GM21423 (cell line): ENCODE results near the gene PTGER1.

Experiments
- ATAC-seq: cut with Tn5 transposase; IDR thresholded peaks from one replicate; pipeline ENCODE4 v1.9.1; 2021; ENCODE audit warnings: mild to moderate bottlenecking, moderate library complexity; ENCODE audit not compliant: unreplicated experiment

The PTGER1 gene

GRCh38 chr19:14443632-14444216 lies 31.4 kb downstream of the PTGER1 start:
- no peak for ATAC-seq

GRCh38 chr19:14442891-14443631 lies 32.1 kb downstream of the PTGER1 start:
- ATAC-seq = no peak

- no peak for ATAC-seq
These were observed 33.9 kb downstream of the PTGER1 start for GRCh38 chr19:14441041-14441938.

- ATAC-seq = peak; percentile 83
These were observed 35.1 kb downstream of the PTGER1 start for GRCh38 chr19:14440049-14440448.

GRCh38 chr19:14439014-14439413 lies 36.1 kb downstream of the PTGER1 start:
- no peak for ATAC-seq

- ATAC-seq = no peak
These were observed 37.5 kb downstream of the PTGER1 start for GRCh38 chr19:14437578-14438140.

- ATAC-seq = no peak
These were observed 39.7 kb downstream of the PTGER1 start for GRCh38 chr19:14435320-14436050.

DNA sequence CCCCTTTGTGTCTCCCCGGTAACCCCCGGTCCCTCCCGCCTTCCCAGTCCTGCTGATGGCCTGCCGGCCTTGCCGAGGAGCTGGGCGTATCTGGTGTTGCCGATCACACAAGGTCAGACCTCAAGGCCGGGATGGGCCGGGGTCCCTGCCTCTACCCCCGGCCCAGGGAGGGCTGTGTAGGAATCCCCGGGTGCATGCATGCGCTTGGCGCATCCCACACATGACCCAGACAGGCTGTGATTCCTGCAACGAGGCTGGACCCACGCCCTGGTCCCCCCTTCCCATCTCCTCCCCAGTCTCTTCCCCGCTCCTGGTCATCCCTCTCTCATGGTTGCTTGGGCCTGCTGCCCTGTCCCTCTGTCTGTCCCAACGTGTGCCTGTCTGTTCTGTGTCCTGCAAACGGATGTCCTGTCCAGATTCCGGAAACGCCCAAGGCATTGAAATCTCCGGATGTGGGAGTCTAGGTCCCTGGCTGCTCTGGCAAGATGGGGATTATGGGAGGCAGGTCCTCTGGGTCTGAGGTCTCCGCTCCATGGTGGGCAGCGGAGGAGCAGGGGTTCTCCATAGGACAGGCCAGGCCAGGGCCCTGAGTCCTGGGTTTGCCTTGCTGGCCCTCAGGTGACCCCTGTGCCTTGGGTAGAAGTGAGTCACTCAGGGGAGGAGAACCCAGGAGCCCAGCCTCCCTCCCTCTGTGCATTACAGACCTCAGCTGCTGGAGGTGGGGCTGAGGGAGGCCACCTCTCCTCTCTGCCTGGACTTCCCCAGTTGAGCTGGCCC lies 40.4 kb downstream of the PTGER1 start:
- ATAC-seq = no peak

- ATAC-seq = no peak
These were observed 41.3 kb downstream of the PTGER1 start for GRCh38 chr19:14433554-14434501.

- no peak for ATAC-seq
These were observed 42.2 kb downstream of the PTGER1 start, which contains the start of gene PKN1 for GRCh38 chr19:14432791-14433553. TSS of gene PKN1 (plus strand) at chr19:14433306. CDS start at chr19:14433522, 216 bp downstream.

DNA sequence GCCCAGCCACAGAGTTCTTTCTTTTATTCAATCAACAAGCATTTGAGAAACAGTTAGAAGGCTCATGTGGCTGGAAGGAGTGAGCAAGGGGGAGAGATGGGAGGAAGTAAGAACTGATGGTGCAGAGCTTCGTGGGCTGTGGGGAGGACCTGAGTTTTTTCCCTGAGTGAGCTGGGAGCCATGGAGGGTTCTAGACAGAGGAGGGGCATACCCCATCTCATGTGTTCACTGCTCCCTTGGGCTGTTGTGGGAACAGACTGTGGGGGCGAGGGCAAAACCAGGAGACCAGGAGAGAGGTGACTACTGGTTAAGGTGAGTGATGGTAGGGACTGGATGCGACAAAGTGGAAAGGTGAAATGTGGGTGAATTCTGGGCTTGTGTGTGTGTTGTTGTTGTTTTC lies 44.4 kb downstream of the PTGER1 start:
- ATAC-seq = no peak

DNA sequence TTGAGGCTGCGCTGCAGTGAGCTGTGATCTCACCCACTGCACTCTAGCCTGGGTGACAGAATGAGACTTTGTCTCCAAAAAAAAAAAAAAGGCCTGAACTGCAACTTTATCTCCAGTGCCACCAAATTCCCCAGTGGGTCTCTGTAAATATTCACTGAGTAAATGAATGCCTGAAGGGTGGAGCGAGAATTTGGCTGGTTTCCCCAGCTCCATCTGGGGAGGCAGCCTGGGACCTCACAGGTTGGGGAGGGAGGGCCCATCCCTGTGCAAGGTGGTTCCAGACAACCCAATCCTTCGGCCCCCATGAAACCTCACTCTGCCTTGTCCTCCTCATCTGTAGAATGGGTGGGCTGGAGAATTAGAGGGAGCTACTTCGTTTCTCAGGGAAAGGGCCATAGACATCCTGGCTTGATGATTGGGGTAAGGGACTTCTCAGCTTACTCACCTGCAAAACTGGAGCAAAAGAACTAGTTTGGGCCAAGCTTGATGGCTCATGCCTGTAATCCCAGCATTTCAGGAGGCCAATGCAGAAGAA lies 46.2 kb downstream of the PTGER1 start:
- no peak for ATAC-seq

DNA sequence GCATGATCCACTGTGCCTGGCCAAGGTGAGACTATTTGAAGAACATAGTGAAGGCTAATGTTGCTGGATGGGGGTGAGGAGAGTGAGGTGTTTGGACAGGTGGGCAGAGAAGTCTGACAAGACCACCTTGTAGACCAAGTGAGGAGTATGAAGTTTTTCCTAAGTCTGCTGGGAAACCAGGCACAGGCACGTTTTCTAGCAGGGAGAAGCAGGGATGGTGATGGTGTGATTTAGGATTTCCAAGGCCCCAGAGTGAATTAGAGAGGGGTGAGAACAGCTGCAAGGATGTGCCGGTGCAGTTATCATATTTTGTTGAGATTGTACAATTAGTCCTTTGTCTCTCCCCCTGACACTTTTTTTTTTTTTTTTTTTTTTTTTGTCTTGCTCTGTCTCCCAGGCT lies 47.7 kb downstream of the PTGER1 start:
- ATAC-seq = no peak

- ATAC-seq = no peak
These were observed 49.4 kb downstream of the PTGER1 start for GRCh38 chr19:14425696-14426138.
